Esophagus (tissue), 2 donors: ENCODE results near the gene BMPER. TPM values are rescaled to one million over a fixed set of nuclear protein-coding genes. Genes with fewer than 3 reads are reported as not detected.

Source experiments
- H3K27ac ChIP-seq, 2 donors: one replicate each; pipeline ENCODE4 v1.5.1; 2013; ENCODE audit warnings: low read depth in 2 of 2, mild to moderate bottlenecking in 2 of 2, inconsistent platforms in 1 of 2, low read length in 1 of 2, moderate library complexity in 1 of 2
- H3K27me3 ChIP-seq, 2 donors: one replicate each; pipeline ENCODE4 v1.6.1; 2013; ENCODE audit warnings: low read length in 2 of 2, control low read depth in 1 of 2, mild to moderate bottlenecking in 1 of 2; ENCODE audit not compliant: insufficient read depth in 2 of 2, control insufficient read depth in 1 of 2
- H3K36me3 ChIP-seq, 2 donors: one replicate each; pipeline ENCODE4 v1.6.1; 2013; ENCODE audit warnings: low read length in 1 of 2; ENCODE audit not compliant: control insufficient read depth in 2 of 2, insufficient read depth in 2 of 2
- H3K4me1 ChIP-seq, 2 donors: one replicate each; pipeline ENCODE4 v1.6.1; 2013; ENCODE audit warnings: low read length in 1 of 2; ENCODE audit not compliant: control insufficient read depth in 2 of 2, insufficient read depth in 2 of 2
- H3K4me3 ChIP-seq, 2 donors: one replicate each; pipeline ENCODE4 v1.5.1; 2013; ENCODE audit warnings: low read length in 2 of 2, mild to moderate bottlenecking in 2 of 2, low read depth in 1 of 2, moderate library complexity in 1 of 2
- H3K9me3 ChIP-seq, 2 donors: one replicate each; pipeline ENCODE4 v1.6.1; 2013; ENCODE audit warnings: mild to moderate bottlenecking in 2 of 2, low read depth in 1 of 2, low read length in 1 of 2, moderate library complexity in 1 of 2; ENCODE audit not compliant: control insufficient read depth in 2 of 2, insufficient read depth in 1 of 2
- WGBS, 2 donors: extraction: QIAGEN DNeasy Blood & Tissue Kit; methylation state at CpG; one replicate each; pipeline ENCODE4 v1.1.7; 2013; 5-methylcytosine and 5-hydroxymethylcytosine counted together
- polyA plus RNA-seq, 2 donors: library from polyadenylated mRNA; stranded (reverse); fragments of 200-250 nt; gene quantifications; one replicate each; pipeline ENCODE4 v1.2.3, GENCODE V29; 2013
- donor health status: healthy with polysubstance abuse.
- donor health status: Bipolar disorder and iron deficiency.

The BMPER gene
- polyA plus RNA-seq, 2 donors, result 0.06 to 0.19 TPM

DNA sequence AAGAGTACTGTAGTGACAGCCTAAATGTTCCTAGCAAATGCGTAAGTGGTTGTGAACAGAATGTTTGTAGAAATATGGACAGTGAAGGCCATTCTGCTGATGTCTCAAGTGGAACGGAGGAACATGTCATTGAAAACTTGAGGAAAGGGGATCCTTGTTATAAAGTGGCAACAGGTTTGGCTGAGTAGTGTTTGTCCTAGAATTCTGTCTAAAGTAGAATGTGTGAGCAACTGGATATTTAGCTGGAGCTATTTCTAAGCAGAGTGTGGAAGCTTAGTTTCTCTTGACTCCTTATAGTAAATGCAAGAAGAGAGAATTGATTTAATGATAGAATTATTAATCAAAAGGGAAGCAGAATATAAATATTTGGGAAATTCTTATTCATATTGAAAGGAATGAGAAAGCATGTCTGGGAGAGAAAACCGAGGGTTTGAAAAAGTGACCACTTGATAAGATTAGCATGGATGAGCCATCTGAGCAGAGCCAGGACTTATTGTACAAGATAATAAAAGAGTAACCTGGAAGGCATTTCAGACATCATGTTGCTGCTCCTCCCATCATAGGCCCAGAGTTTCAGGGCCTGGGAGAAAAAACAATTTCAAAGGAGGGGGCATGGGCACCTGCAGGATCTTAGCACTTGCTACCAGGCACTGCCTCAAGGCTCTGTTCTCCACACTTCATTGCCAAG is 276.1 kb downstream of the BMPER start:
- Histone ChIP-seq H3K27ac (no peak overlapping the region), H3K9me3 (no peaks in the 10 kb centered on the region), H3K4me3 (no peak overlapping the region), H3K4me1 (no peaks in the 10 kb centered on the region), H3K36me3 (no peaks in the 10 kb centered on the region), H3K27me3 (no peaks in the 10 kb centered on the region)
- WGBS, 2 donors, result 82 to 89% methylated on average over 3 of the region's 3 CpGs

- H3K4me3 ChIP-seq, result no peak overlapping the region
- no peaks in the 10 kb centered on the region for H3K9me3 ChIP-seq
- H3K27ac ChIP-seq, result no peak overlapping the region
- WGBS, 2 donors, result 49 to 63% methylated on average over 1 of the region's 1 CpG
- no peaks in the 10 kb centered on the region for H3K27me3 ChIP-seq
- H3K4me1 ChIP-seq, result no peaks in the 10 kb centered on the region
- H3K36me3 ChIP-seq, result no peaks in the 10 kb centered on the region
Measured at GRCh38 chr7:34184466-34184865, 279.1 kb downstream of the BMPER start.

- no peaks in the 10 kb centered on the region for H3K9me3 ChIP-seq
- H3K4me3 ChIP-seq, result no peak overlapping the region
- H3K36me3 ChIP-seq, result no peaks in the 10 kb centered on the region
- H3K27me3 ChIP-seq, result no peaks in the 10 kb centered on the region
- WGBS, 2 donors, result 65 to 79% methylated on average over 2 of the region's 2 CpGs
- no peak overlapping the region for H3K27ac ChIP-seq
- H3K4me1 ChIP-seq, result peaks cover 0 to 4% of the 10 kb centered on the region in 2 donors
Measured at GRCh38 chr7:34187798-34188307, 282.5 kb downstream of the BMPER start.

GRCh38 chr7:34189031-34189430 is 283.7 kb downstream of the BMPER start:
- Histone ChIP-seq H3K4me3 (no peak overlapping the region), H3K4me1 (peaks cover 0 to 4% of the 10 kb centered on the region in 2 donors), H3K9me3 (no peaks in the 10 kb centered on the region), H3K36me3 (no peaks in the 10 kb centered on the region), H3K27ac (no peak overlapping the region), H3K27me3 (no peaks in the 10 kb centered on the region)
- WGBS, 2 donors, result 82 to 85% methylated on average over 3 of the region's 3 CpGs

DNA sequence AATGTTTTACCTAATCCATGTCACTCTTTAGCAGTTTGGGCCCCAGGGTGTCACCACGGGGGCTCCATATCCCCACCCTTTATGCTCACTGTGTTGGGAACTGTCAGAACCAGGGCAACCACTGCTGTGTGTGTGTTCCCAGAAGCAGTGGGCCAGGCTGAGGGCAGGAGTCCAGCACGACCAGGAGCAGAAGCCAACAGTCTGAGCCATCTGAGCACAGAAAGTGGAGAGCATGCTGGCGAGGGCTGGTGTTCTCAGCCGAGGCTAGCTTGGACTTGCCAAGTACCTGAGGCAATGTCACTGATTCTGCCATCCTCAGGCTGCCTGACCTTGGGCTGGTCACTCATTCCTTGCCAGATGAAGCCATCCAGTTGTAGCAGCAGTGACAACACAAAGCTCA is 285.0 kb downstream of the BMPER start:
- H3K4me3 ChIP-seq, result no peak overlapping the region
- no peaks in the 10 kb centered on the region for H3K27me3 ChIP-seq
- H3K4me1 ChIP-seq, result peaks cover 0 to 4% of the 10 kb centered on the region in 2 donors
- no peaks in the 10 kb centered on the region for H3K9me3 ChIP-seq
- no peak overlapping the region for H3K27ac ChIP-seq
- 55 to 62% methylated on average over 4 of the region's 4 CpGs for WGBS, 2 donors
- H3K36me3 ChIP-seq, result no peaks in the 10 kb centered on the region

DNA sequence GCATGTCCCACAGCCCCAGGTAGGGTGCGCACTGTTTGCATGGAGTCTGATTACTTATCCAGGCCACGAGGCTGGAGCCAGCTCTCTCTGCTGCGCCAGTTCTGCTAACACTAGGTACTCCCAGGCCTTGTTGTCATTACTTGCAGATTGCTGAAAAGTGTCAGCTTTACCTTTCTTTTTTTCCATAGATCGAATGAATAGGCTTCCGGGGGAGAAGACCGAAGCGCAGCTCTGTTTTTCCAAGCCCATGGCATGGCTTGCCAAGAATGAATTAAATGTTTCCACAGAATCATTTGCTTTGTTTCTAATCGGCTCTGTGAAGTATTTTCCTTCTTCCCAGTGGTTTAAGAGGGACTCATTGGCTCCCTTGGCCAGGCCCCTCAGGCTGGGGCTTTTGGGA is 285.8 kb downstream of the BMPER start:
- WGBS, 2 donors, result 75 to 77% methylated on average over 8 of the region's 8 CpGs
- Histone ChIP-seq H3K4me3 (no peak overlapping the region), H3K9me3 (no peaks in the 10 kb centered on the region)

DNA sequence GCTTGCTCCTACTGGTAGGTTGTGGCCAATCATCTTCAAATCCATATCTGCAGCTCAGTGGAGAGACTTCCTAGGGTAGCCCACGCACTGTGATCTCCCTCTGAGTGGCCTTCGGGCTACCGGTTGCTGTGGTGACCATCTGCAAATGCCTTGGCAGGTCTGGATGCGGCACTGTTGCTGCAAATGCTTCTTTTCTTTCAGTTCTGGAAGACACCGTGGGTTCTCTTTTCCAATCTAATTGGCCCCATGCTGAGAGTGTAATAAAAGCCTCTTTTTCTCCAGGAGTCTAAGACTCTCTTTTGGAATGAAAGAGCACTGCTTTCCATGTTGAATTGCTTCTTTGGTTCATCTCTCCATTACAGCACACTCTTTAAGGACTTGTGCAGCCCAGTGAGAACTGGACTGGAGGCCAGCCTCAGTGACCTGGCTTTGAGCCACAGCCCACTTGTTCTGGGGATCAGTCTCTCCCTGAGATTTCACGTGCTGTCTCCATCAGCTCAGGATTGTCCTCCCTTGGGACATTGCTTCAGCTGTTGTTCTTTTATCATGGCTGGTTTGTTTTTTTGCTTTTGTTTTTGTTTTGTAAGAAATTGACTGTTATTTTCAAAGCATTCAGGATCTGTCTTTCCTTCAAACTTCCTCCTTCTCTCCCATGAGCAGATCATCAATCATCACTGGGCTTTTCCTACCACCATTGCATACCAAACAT is 286.6 kb downstream of the BMPER start:
- no peaks in the 10 kb centered on the region for H3K27me3 ChIP-seq
- 83 to 88% methylated on average over 6 of the region's 6 CpGs for WGBS, 2 donors

More for the DNA sequence above, 285.8 kb downstream of the BMPER start:
- H3K27me3 ChIP-seq, result no peaks in the 10 kb centered on the region
- peaks cover 0 to 4% of the 10 kb centered on the region in 2 donors for H3K4me1 ChIP-seq
- no peaks in the 10 kb centered on the region for H3K36me3 ChIP-seq
- no peak overlapping the region for H3K27ac ChIP-seq

GRCh38 chr7:34192906-34193305 is 287.6 kb downstream of the BMPER start:
- peaks cover 0 to 2% of the 10 kb centered on the region in 2 donors for H3K9me3 ChIP-seq
- WGBS, 2 donors, result 91 to 93% methylated on average over 1 of the region's 1 CpG
- no peaks in the 10 kb centered on the region for H3K36me3 ChIP-seq
- peaks cover 0 to 4% of the 10 kb centered on the region in 2 donors for H3K4me1 ChIP-seq
- H3K4me3 ChIP-seq, result no peak overlapping the region
- H3K27me3 ChIP-seq, result no peaks in the 10 kb centered on the region
- H3K27ac ChIP-seq, result no peak overlapping the region

More for the DNA sequence above, 286.6 kb downstream of the BMPER start:
- H3K36me3 ChIP-seq, result no peaks in the 10 kb centered on the region
- H3K4me1 ChIP-seq, result peaks cover 0 to 4% of the 10 kb centered on the region in 2 donors
- H3K4me3 ChIP-seq, result no peak overlapping the region
- peaks cover 0 to 2% of the 10 kb centered on the region in 2 donors for H3K9me3 ChIP-seq
- H3K27ac ChIP-seq, result no peak overlapping the region

DNA sequence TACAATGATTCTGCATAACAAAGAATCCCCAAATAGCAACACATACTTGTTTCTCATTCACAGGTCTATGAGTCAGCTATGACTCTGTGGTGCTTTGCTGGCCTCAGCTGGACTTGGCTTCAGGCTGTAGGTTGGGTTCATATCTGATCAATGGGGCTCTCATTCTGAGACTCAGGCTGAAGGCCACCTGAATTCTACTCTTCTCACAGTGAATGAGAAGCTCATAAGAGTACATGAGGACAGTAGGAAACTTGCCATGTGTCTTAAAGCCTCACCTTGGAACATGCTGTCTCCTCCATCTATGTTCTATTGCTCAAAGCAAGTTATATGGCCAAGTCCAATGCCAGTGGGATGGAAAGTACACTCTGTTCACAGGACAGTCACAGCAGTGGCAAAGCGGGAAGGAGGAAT is 292.9 kb downstream of the BMPER start:
- WGBS, 2 donors, result 92 to 96% methylated on average over 1 of the region's 1 CpG
- Histone ChIP-seq H3K9me3 (peaks cover 2% of the 10 kb centered on the region in 2 donors), H3K27me3 (no peaks in the 10 kb centered on the region), H3K4me1 (no peaks in the 10 kb centered on the region), H3K4me3 (no peak overlapping the region), H3K27ac (no peak overlapping the region), H3K36me3 (no peaks in the 10 kb centered on the region)
